ENCODE measurements around the gene FTO.

Gene FTO

DNA sequence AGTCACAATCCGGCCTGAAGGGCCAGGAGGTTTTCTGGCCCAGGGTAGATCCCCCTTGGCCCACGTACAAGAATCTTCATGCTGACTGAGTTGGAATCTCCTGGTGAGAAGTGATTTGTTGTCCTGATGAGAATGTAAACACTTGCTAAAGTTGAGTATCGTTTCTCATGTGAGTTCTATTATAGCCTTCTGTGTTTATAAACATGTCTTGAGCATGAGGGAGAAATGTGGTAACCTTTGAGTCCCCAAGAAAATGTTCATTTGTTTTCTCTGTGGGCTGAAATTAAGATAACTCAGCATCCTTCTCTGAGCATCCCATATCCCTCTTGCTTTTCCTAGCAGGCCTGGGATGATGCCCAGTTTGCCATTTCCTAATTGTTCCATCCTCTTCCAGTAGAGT, 204.8 kb downstream of the FTO start:
- DNase-seq: no peak

DNA sequence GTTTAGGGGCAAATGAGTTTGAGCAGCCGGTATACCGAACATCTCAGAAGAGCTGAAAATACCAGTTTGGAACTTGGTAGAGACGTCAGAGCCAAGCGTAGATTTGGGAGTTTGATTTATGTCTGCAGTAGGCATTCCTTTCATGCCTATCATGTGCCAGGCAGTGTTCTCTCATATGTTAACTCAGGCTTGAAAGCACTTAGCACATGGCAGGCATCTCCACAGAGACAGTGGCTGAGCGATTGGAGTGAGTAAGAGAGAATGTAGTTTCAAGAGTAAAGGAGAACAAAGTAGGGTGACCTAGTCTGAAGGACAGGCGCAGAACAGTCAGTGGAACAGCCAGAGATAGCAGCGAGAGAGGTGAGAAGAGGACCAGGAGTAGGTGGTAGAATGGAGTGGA, 207.0 kb downstream of the FTO start:
- no peak for DNase-seq

GRCh38 chr16:53911513-53911912, 207.6 kb downstream of the FTO start:
- no peak for DNase-seq

DNA sequence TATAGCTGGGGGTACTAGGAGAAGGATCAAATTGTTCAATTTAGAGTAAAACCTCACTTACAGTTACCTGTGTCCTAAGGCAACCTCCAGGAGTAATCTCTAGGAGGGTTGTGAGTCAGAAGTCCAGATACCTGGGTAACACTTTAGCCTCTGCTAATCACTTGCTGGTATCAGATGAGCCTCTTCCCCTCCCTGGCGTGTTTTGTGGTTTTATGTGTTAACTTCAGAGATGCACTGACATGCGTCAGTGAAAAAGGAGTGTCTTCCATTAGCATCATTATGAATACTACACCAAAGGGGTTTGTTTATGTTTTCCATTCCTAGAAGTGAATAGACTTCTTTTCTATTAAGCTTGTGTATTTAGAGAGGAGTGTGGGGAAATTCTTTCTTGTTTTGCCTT, 208.2 kb downstream of the FTO start:
- DNase-seq: no peak

- DNase-seq: no peak
These were observed 209.3 kb downstream of the FTO start for GRCh38 chr16:53913099-53913870.

- no peak for DNase-seq
These were observed 210.0 kb downstream of the FTO start for GRCh38 chr16:53913920-53914319.

GRCh38 chr16:53914736-53915135, 210.8 kb downstream of the FTO start:
- no peak for DNase-seq

DNA sequence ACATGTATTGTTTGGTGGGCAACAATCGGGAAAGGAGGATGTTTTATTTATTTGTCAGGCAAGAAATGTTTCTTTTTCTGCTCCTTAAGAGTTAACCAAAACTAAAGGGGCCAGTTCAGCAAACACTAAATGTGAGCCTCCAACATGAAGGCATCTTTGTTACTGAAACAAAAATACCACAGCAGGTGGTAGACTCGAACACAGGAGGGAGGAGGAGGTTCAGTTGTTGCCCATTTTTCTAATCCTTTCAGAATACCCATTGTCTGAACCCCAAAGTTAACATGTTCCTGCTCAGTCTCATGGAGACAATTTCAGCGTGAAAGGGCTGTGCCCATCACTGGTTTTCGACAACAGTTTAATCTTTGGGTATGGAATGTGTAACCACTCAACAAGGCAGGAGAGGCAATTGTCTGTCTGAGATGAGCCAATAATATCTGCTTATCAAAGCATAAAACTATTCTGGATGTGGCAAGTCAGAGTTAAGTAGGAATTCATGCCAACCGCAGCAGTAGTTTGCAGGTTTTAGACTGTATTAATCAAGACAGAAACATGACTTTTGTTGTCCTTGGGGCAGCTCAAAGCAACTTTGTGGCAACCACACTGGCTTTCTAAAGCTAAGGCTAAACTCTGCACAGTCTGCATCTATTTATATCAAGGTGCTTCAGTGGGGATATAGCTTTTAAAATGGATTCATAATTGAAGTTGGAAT, 211.7 kb downstream of the FTO start:
- DNase-seq: no peak

DNA sequence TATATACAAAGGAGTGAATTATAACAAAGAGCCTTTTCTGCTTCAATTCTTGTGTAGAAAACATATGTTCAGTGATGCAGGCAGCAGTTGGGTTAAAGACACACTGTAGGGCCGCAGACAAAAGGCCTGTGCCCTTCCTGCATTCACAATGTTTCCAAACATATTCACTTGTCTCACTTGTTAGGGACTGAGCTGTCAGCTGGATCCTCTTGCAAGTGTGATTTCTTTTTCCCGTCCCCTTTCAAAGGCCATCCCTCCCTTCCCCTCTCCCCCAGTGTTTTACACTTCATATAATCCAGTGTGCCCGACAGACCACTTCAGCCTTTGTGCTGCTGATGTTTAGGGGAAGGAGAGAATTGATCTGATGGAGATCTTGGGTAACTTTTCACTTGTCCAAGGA, 217.0 kb downstream of the FTO start:
- no peak for DNase-seq

DNA sequence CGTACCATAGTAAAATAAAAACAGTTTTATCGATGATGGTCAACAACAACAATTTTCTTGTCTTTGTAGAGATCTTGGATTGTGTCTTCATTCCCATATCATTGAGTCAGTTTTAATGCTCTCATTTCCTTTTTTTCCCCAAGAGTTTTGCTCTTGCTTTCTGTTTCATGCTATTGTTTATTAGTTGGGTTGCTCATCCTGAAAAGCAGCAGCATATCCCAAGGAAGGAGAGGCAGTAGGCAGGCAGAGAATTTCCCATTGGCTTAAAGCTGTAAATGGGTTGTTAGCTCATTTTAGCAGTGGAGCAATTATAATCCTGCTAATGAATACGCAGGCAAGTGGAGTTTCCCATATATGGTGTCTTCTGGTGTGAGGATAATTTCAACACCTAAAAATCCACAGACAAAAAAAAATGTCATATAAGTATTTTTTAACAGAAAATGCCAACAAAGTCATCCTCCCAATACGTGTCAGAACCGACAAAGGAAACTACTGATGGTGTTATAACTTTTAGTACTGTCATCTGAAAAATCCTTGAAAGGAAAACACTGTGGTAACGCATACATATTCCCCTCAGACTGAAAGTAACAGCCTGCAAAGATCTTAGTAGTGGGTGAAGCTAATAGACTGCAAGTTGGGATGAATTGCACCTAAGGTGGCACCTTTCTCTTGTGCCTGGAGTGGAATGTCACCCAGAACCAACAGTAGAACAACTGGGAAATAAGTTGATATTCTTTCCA, 218.3 kb downstream of the FTO start:
- DNase-seq: no peak

- DNase-seq: no peak
These were observed 219.0 kb downstream of the FTO start for GRCh38 chr16:53922807-53923571.

DNA sequence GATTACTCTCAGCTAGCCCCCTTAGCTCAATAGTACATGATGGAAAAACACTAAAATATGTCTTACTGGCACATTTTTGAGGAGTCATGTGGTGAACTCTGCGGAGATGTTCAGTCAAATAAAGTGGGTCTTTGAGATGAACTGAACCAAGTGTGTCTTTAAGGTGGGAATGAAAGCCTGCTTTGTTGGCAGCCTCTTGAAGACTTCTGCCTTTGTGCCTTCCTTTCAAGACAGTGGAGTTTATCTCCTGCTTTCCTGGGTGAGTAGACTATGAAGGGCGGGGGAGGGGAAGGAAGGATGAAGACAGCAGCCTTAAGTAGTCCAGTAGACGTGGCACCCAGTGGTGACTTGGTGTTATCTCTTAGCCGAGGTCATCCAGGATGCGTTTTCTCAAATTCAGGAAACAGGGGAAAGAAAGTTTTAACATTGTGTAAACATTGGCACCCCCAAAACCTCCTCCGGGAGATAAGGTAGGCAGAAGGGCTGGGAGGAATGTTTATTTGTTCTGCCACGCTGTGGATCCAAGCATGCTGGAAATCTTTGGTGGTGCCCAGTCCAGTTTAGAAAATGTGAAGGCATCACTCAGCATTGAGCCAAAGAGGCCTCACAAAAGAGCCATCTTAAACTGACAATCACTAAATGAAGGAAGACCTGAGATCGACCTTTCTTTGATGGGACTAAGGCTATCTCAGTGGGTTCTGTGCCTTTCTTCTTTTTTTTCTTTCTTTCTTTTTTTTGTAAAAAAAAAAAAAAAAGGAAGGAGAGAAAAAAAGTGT, 220.6 kb downstream of the FTO start:
- no peak for DNase-seq

GRCh38 chr16:53925107-53925410, 221.1 kb downstream of the FTO start:
- no peak for DNase-seq

DNA sequence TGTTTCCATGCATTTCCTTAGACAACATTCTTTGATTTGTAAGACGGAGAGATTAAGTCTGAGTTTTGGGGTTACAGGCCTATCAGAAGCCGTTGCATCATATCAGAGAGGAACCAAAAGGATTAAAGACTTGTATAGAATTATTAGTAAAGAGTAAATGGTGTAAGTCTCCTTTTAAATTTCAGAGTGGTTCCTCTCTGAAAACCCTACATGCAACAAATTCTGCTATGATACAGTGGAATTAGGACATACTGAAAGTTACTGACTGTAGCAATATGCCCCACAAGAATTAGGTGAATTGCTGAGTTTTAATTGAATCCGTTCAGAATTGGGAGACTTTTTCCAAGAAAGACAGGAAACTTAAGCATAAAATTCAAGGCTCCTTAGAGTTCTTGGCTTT, 221.6 kb downstream of the FTO start:
- DNase-seq: no peak

GRCh38 chr16:53926209-53926608, 222.3 kb downstream of the FTO start:
- no peak for DNase-seq

DNA sequence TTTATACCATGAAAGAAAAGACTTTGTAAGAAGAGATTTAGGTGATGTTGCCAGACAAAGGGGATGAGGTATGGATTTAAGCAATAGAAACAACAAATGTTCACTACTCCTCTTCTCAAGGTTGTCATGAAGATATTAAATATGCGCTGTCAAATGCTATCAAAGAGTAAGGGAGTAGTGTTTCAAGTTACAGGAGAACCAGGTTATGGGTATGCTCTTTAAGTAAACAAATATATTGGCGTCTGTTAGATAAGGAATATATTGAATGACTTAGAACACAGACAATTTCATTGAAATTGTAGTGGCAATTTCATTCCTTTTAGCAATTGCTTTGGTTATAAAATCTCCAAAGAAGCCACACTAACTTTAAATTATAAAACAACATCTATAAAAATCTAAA, 229.0 kb downstream of the FTO start:
- no peak for DNase-seq

DNA sequence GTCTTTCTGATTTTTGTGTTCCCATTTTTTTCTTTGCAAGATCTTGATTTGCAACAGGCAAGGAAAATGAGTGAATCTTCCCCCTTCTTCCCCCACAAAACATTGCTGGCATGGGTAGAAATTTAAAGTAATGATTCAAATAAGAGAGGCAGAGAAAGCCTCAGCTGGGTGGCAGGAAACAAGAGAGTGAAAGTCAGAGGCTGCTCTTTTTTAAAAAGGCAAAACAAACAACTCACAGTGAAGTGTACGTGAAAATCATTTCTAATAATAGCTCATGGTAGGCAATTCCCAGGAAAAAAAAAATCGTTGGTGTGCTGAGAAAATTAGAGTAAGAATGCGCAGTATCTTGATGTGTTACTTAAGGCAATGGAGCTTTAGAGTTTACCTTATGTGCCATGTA, 229.5 kb downstream of the FTO start:
- DNase-seq: no peak

- DNase-seq: no peak
These were observed 232.1 kb downstream of the FTO start for GRCh38 chr16:53936052-53936451.

DNA sequence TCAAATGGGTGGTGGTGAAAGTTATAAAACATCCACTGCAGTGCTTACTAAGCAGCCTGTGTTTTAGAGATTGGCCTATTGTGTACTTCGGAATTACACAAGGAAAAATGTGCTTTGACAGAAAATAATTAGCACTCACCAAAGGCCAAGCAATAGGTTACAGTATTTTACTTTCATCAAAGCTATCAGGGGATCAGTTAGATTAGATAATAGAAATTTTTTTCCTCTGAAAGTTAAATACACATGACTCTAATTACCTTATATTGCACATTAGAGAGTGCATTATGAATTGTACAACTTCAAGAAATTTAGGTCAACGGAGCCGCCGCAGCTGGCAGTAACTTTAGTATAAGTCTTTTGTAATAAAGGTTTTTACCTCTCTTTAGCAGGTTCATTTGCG, 232.6 kb downstream of the FTO start:
- no peak for DNase-seq

- DNase-seq: no peak
These were observed 233.4 kb downstream of the FTO start for GRCh38 chr16:53937161-53937880.

- no peak for DNase-seq
These were observed 240.1 kb downstream of the FTO start for GRCh38 chr16:53944025-53944424.

DNA sequence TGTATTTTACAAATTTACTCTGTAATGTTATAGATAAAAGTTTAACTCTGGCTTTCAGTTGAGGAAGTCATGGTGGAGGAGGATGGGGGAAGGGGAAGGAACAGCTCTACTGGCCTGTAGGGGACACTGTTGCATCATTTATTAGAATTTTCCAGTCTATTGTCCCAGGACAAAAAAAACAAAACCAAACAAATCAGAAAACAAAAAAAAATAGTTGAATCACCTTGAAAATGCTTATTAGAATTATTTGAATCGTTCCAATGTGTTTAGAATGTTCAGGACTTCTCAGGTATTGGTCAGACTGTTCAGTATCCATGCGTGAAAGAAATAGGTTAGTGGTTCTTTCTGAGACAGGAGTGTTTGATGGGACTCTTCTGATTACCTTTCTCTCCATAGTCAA, 242.0 kb downstream of the FTO start:
- no peak for DNase-seq
